ENCODE measurements around the gene IL5RA.

The IL5RA gene

DNA sequence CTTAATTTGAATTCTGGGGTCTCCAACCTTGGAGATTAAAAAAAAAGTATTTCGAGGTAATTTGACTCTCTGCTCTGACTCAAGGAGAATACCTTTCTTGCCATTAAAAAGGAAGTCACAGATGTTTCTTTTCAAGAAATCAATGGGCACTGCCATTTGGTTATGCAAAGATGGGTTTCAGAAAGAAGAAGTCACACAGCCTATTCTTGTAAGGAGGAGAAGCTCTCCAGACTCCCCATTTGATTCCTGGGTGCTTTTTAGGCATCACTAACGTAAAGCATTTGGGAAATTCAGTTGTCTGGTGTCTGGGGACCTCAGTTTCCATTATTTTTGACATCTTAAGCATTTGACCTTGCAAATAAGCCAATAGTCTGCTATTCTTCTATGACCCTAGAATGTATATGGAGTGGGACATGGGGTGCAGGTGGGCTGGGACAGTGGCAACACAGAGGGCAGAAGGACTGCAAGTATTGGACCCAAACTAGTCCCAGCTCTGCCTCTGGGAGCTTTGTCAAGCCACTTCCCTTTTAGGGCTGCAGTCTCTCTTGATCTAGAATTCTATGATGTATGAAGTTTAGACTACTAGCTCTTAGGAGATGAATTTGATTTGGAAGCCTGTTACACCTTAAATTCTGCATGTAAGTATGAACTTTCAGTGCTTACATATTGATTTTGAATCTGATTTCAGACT is 27.8 kb downstream of the IL5RA start:
- no peaks in the 10 kb centered on the region for H3K9me3 ChIP-seq (ENCODE audit: insufficient read depth, low read length, severe bottlenecking)
- H3K79me2 ChIP-seq (ENCODE audit: insufficient read depth, low read length) = no peaks in the 10 kb centered on the region
- no peaks in the 10 kb centered on the region for H3K4me1 ChIP-seq (ENCODE audit: insufficient read depth, low read length)
- TF ChIP-seq, protein P1, sequence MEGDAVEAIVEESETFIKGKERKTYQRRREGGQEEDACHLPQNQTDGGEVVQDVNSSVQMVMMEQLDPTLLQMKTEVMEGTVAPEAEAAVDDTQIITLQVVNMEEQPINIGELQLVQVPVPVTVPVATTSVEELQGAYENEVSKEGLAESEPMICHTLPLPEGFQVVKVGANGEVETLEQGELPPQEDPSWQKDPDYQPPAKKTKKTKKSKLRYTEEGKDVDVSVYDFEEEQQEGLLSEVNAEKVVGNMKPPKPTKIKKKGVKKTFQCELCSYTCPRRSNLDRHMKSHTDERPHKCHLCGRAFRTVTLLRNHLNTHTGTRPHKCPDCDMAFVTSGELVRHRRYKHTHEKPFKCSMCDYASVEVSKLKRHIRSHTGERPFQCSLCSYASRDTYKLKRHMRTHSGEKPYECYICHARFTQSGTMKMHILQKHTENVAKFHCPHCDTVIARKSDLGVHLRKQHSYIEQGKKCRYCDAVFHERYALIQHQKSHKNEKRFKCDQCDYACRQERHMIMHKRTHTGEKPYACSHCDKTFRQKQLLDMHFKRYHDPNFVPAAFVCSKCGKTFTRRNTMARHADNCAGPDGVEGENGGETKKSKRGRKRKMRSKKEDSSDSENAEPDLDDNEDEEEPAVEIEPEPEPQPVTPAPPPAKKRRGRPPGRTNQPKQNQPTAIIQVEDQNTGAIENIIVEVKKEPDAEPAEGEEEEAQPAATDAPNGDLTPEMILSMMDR (IDR thresholded peaks at IDR 0.05; ENCODE audit: borderline replicate concordance, extremely low read depth, low read length, poor library complexity, severe bottlenecking) = no peak
- no peak for TF ChIP-seq EZH2 (IDR thresholded peaks at IDR 0.05; ENCODE audit: borderline replicate concordance, low read depth, low read length, severe bottlenecking)
- no peak overlapping the region for H3K4me3 ChIP-seq (ENCODE audit: low read depth in 1 of 2, low read length in 2 of 2)
- H2AFZ ChIP-seq (ENCODE audit: low read depth, low read length) = no peak overlapping the region
- ATAC-seq (ENCODE audit: insufficient read depth, low read depth) = no peak
- no peaks in the 10 kb centered on the region for H3K36me3 ChIP-seq (ENCODE audit: insufficient read depth, low read length)
- H3K27ac ChIP-seq (ENCODE audit: low read length) = no peak overlapping the region
- H4K20me1 ChIP-seq (ENCODE audit: insufficient read depth, low read length) = no peaks in the 10 kb centered on the region
- DNase-seq = no peak
- H3K9ac ChIP-seq (ENCODE audit: low read depth, low read length) = no peak overlapping the region
- H3K27me3 ChIP-seq (ENCODE audit: insufficient read depth, low read length, poor library complexity) = no peaks in the 10 kb centered on the region
- H3K4me2 ChIP-seq (ENCODE audit: insufficient read depth, low read length) = no peak overlapping the region

DNA sequence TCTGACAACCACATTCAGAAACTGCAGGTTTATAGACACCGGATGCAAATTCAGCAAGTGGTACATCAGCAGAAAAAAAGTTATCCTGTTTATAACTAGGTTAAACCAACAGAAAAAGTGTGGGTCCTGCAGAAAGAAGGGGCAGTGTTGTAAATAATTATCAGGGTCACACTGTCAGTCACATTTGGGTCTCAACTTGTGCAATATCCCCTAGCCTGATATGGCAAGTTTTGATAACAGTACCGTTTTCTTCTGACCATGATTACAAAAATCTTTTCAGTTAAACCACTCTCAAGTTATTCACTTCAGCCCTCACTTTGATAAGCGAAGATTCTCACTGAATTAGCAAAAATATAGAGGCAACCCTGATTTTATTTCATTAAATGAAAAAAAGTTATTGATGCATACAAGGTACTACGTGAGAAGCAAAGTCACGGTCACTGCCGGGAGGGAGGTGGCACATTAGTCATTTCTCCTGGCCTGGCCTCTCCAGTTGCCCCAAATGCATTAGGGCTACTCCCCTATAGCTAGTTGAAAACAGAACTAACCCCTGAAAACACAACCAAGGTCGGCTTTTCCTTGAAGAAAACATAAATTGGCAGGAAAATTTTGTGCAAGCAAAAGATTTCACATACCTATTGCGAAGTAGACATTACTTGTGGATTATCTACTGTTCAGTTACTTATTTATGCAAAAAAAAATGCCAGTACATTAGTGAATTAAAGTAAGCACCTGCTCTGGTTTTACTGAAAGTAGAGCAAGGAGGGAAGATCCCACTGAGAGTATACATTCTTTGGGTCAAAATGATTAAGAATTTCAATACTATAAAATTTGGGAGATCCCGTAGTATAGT is 28.6 kb downstream of the IL5RA start:
- no peak overlapping the region for H3K4me2 ChIP-seq (ENCODE audit: insufficient read depth, low read length)
- H3K79me2 ChIP-seq (ENCODE audit: insufficient read depth, low read length) = no peaks in the 10 kb centered on the region
- DNase-seq (no peak), ATAC-seq (ENCODE audit: insufficient read depth, low read depth) (no peak)
- H3K9me3 ChIP-seq (ENCODE audit: insufficient read depth, low read length, severe bottlenecking) = no peaks in the 10 kb centered on the region
- H3K36me3 ChIP-seq (ENCODE audit: insufficient read depth, low read length) = no peaks in the 10 kb centered on the region
- no peaks in the 10 kb centered on the region for H4K20me1 ChIP-seq (ENCODE audit: insufficient read depth, low read length)
- H3K27ac ChIP-seq (ENCODE audit: low read length) = no peak overlapping the region
- H3K4me1 ChIP-seq (ENCODE audit: insufficient read depth, low read length) = no peaks in the 10 kb centered on the region
- H3K27me3 ChIP-seq (ENCODE audit: insufficient read depth, low read length, poor library complexity) = no peaks in the 10 kb centered on the region
- no peak overlapping the region for H3K4me3 ChIP-seq (ENCODE audit: low read depth in 1 of 2, low read length in 2 of 2)
- no peak overlapping the region for H2AFZ ChIP-seq (ENCODE audit: low read depth, low read length)
- H3K9ac ChIP-seq (ENCODE audit: low read depth, low read length) = no peak overlapping the region
- TF ChIP-seq, protein P1 (IDR thresholded peaks at IDR 0.05; ENCODE audit: borderline replicate concordance, extremely low read depth, low read length, poor library complexity, severe bottlenecking) = no peak

DNA sequence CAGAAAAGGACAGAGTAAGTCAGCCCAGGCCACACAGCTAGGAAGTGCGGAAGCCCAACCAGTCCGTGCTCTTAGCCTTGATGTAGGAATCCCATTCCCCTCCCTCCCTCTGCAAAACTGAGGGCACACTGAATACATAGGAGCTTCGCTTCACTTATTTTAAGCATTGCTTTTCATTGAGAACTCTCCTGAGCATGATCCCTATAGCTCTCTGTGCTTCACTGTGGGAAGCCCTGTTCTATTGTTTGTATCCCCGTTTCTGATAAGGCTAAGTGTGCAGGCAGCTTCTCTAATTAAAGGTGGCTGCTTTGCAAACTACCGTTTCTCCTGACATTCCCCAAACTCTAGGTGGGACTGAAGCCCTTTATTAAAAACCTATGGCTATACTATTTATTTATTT is 29.9 kb downstream of the IL5RA start:
- H3K4me1 ChIP-seq (ENCODE audit: insufficient read depth, low read length) = no peaks in the 10 kb centered on the region
- H3K36me3 ChIP-seq (ENCODE audit: insufficient read depth, low read length) = no peaks in the 10 kb centered on the region
- H3K27me3 ChIP-seq (ENCODE audit: insufficient read depth, low read length, poor library complexity) = no peaks in the 10 kb centered on the region
- DNase-seq (no peak), ATAC-seq (ENCODE audit: insufficient read depth, low read depth) (no peak)
- H3K79me2 ChIP-seq (ENCODE audit: insufficient read depth, low read length) = no peaks in the 10 kb centered on the region
- H3K9ac ChIP-seq (ENCODE audit: low read depth, low read length) = no peak overlapping the region
- H4K20me1 ChIP-seq (ENCODE audit: insufficient read depth, low read length) = no peaks in the 10 kb centered on the region
- no peaks in the 10 kb centered on the region for H3K9me3 ChIP-seq (ENCODE audit: insufficient read depth, low read length, severe bottlenecking)
- no peak overlapping the region for H3K27ac ChIP-seq (ENCODE audit: low read length)
- H3K4me3 ChIP-seq (ENCODE audit: low read depth in 1 of 2, low read length in 2 of 2) = no peak overlapping the region
- no peak overlapping the region for H2AFZ ChIP-seq (ENCODE audit: low read depth, low read length)
- H3K4me2 ChIP-seq (ENCODE audit: insufficient read depth, low read length) = no peak overlapping the region
- TF ChIP-seq, protein P1 (IDR thresholded peaks at IDR 0.05; ENCODE audit: borderline replicate concordance, extremely low read depth, low read length, poor library complexity, severe bottlenecking) = no peak
- TF ChIP-seq EZH2 (IDR thresholded peaks at IDR 0.05; ENCODE audit: borderline replicate concordance, low read depth, low read length, severe bottlenecking) = no peak

Measured in DND-41 (cell line).